Aorta (tissue), 5 donors: ENCODE measurements around the gene FAM53A. TPM values are rescaled to one million over a fixed set of nuclear protein-coding genes. Genes with fewer than 3 reads are reported as not detected.
"Not testable (repeated sequence)": the region's sequence is repeated elsewhere in the genome, so short reads cannot be mapped to it uniquely, and the experiment has no call there.

ENCODE experiments used
- ATAC-seq: fragments of 200-7000 bp; cut with Tn5 transposase; one replicate; pipeline ENCODE4 v1.9.1; 2022; ENCODE audit warnings: moderate library complexity; ENCODE audit not compliant: low FRiP score
- DNase-seq, 2 donors: peaks; one replicate each; pipeline ENCODE4 v3.0.0-alpha.2; 2020
- H3K27ac ChIP-seq, 2 donors: one replicate each; pipeline ENCODE4 v1.5.1; 2013; ENCODE audit warnings: low read length in 2 of 2, mild to moderate bottlenecking in 2 of 2, moderate library complexity in 2 of 2, control low read depth in 1 of 2, inconsistent platforms in 1 of 2, low read depth in 1 of 2
- H3K27me3 ChIP-seq, 2 donors: one replicate each; pipeline ENCODE4 v1.6.1; 2013; ENCODE audit warnings: control low read depth in 1 of 2, low read length in 1 of 2, mild to moderate bottlenecking in 1 of 2, moderate library complexity in 1 of 2; ENCODE audit not compliant: insufficient read depth in 2 of 2, control insufficient read depth in 1 of 2
- H3K36me3 ChIP-seq, 2 donors: one replicate each; pipeline ENCODE4 v1.6.1; 2013; ENCODE audit warnings: control low read depth in 1 of 2, low read length in 1 of 2, mild to moderate bottlenecking in 1 of 2; ENCODE audit not compliant: insufficient read depth in 2 of 2, control insufficient read depth in 1 of 2
- H3K4me1 ChIP-seq, 2 donors: one replicate each; pipeline ENCODE4 v1.6.1; 2013; ENCODE audit warnings: low read length in 2 of 2, control low read depth in 1 of 2, mild to moderate bottlenecking in 1 of 2, moderate library complexity in 1 of 2; ENCODE audit not compliant: insufficient read depth in 2 of 2, control insufficient read depth in 1 of 2
- H3K4me3 ChIP-seq, 2 donors: one replicate each; pipeline ENCODE4 v1.5.1; 2013; ENCODE audit warnings: low read length in 2 of 2, control low read depth in 1 of 2, mild to moderate bottlenecking in 1 of 2
- H3K9me3 ChIP-seq: one replicate; pipeline ENCODE4 v1.6.1; 2013; ENCODE audit warnings: mild to moderate bottlenecking, low read length; ENCODE audit not compliant: control insufficient read depth
- WGBS, 2 donors: extraction: QIAGEN DNeasy Blood & Tissue Kit; methylation state at CpG; one replicate each; pipeline ENCODE4 v1.1.7; 2013; 5-methylcytosine and 5-hydroxymethylcytosine counted together
- intact Hi-C, 2 donors: fragments of 100-400 bp; cut with DNase I; formaldehyde crosslinking; loops; one replicate each; pipeline versions ENCODE4 v1.14.2 to v1.15.0; 2022
- polyA plus RNA-seq, 2 donors: library from polyadenylated mRNA; stranded (reverse); fragments of 200-250 nt; gene quantifications; one replicate each; pipeline ENCODE4 v1.2.3, GENCODE V29; 2013
- total RNA-seq, 2 donors: library from RNA; stranded (reverse); fragmentation: NEBNext Ultra II Directional; extraction: Animal tissue kit (Norgen Biotek cat#: 25700); gene quantifications; one replicate each; pipeline ENCODE4 v1.2.1, GENCODE V29; 2021
- donor health status: healthy with polysubstance abuse.
- donor health status: Bipolar disorder and iron deficiency.
- donor health status: DM: no; HTN: no; CAD: no.
- donor health status: DM: no; HTN: no; CAD: no.
- donor health status: DM: yes; HTN: yes; CAD: no.

The FAM53A gene
- total and polyA plus RNA-seq, 4 donors, result 0.77 to 1.9 (median 1.5) TPM; not detected in 1

DNA sequence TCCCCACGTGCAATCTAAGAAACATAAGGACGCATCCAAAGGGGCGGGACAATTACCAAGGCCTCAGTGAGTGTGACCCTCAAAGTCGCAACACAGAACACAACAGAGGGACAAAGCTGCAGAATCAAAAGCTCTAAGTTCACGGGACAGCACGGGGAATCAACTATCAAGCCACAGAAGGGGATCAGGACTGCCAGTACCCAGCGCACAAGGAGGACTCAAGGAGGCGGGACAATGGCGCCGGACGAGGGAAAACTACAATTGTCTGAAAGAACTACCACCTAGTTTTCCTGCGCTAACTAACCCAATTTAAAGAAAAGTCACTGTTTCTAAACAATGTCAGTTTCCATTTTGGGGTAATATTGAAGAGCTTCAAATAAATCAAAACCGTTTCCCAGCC lies 1.3 kb downstream of the FAM53A start:
- Histone ChIP-seq H3K27ac (peak overlapping the region in 1 of 2 donors; percentile 29), H3K4me1 (no peaks in the 10 kb centered on the region), H3K27me3 (no peaks in the 10 kb centered on the region), H3K36me3 (no peaks in the 10 kb centered on the region), H3K4me3 (no peak overlapping the region), H3K9me3 (no peaks in the 10 kb centered on the region)
- intact Hi-C loops, result no loop called here
- 91 to 92% methylated on average over 13 of the region's 13 CpGs for WGBS, 2 donors
- ATAC-seq, result no peak
- peak; percentile 20 to 69 for DNase-seq

DNA sequence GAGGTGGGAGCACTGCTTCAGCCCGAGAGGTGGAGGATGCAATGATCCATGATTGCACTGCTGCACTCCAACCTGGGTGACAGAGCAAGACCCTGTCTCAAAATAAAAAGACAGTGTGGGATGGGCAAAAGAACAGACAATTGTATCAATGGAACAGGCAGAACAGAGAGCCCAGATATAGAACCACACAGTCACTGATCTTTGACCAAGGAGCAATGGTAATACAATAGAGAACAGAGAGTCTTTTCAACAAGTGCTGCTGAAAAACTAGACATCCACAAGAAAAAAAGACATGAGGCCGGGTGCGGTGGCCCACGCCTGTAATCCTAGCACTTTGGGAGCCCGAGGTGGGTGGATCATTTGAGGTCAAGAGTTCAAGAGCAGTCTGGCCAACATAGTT lies 5.9 kb downstream of the FAM53A start:
- Histone ChIP-seq H3K4me3 (no peak overlapping the region), H3K9me3 (no peaks in the 10 kb centered on the region), H3K36me3 (no peaks in the 10 kb centered on the region), H3K27me3 (no peaks in the 10 kb centered on the region), H3K27ac (no peak overlapping the region), H3K4me1 (no peaks in the 10 kb centered on the region)
- DNase-seq, result no peak
- no peak for ATAC-seq
- intact Hi-C loops, result no loop called here
- WGBS, 2 donors, result 89 to 90% methylated on average over 5 of the region's 5 CpGs

- no peak for ATAC-seq
Observed at GRCh38 chr4:1676605-1677525, 7.2 kb downstream of the FAM53A start.

GRCh38 chr4:1675802-1676137 lies 8.3 kb downstream of the FAM53A start:
- H3K4me1 ChIP-seq, result no peaks in the 10 kb centered on the region
- ATAC-seq (no peak), DNase-seq (no peak)
- no peak overlapping the region for H3K4me3 ChIP-seq
- H3K27me3 ChIP-seq, result no peaks in the 10 kb centered on the region
- intact Hi-C loops, result no loop called here
- WGBS, 2 donors, result 79 to 83% methylated on average over 10 of the region's 10 CpGs
- H3K36me3 ChIP-seq, result no peaks in the 10 kb centered on the region
- no peaks in the 10 kb centered on the region for H3K9me3 ChIP-seq
- H3K27ac ChIP-seq, result no peak overlapping the region

More at GRCh38 chr4:1676605-1677525, 7.2 kb downstream of the FAM53A start:
- Histone ChIP-seq H3K4me3 (no peak overlapping the region), H3K27me3 (no peaks in the 10 kb centered on the region), H3K9me3 (no peaks in the 10 kb centered on the region), H3K36me3 (no peaks in the 10 kb centered on the region), H3K4me1 (no peaks in the 10 kb centered on the region), H3K27ac (no peak overlapping the region)
- intact Hi-C loops, result no loop called here
- 81 to 82% methylated on average over 25 of the region's 25 CpGs for WGBS, 2 donors
- DNase-seq, result no peak

DNA sequence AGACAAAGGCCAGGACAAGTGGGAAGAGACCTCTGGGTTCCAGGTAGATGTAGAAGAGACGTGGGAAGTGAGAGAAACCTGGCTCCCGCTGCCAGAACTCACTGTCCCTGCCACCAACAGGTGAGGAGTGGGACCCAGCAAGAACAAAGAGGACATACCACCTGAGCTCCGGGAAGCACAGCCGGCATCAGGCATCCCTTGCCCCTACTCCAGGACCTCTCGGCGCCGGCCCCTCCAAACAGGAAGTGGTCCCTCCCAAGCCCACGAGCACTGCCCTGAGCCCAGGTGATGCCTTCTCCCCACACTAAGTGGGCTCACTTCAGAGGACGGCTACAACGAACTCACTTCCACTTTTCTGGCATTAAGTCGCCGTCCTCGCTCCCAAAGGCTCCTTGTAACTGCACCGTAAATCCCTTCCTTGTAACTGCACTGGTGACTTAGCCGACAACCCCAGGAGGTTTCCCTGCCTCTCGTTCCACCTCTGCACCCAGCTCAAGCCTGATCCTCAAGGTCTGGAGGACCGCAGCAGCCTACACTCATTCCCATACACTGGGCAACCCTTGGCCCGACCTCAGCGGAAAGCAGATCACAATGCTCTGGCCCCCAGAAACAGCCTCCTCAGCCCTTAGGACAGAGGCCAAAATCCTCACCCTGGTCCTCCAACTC lies 8.8 kb downstream of the FAM53A start:
- Histone ChIP-seq H3K36me3 (no peaks in the 10 kb centered on the region), H3K4me1 (no peaks in the 10 kb centered on the region), H3K9me3 (no peaks in the 10 kb centered on the region), H3K4me3 (no peak overlapping the region), H3K27me3 (no peaks in the 10 kb centered on the region), H3K27ac (no peak overlapping the region)
- DNase-seq, result no peak
- no peak for ATAC-seq
- 83 to 85% methylated on average over 19 of the region's 19 CpGs for WGBS, 2 donors
- intact Hi-C loops, result no loop called here

DNA sequence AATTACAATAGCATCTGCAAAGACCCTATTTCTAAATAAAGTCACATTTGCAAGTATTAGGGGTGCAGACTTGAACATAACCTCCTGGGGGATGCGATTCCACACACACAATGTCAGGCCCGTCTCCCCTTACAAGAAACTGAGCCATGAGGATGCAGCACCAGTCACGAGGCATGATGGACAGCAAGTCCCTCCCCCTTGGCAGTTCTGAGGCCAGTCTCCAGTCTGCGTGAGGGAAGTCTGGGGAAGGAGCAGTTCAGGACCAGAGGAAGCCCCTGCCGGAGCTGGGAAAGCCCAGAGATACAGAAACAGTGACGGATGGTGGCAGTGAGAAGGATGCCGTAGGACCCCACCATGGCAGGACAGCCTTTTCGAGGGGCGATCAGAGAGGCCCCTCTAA lies 9.4 kb downstream of the FAM53A start:
- intact Hi-C loops, result no loop called here
- DNase-seq (no peak), ATAC-seq (no peak)
- 56 to 62% methylated on average over 9 of the region's 9 CpGs for WGBS, 2 donors
- no peaks in the 10 kb centered on the region for H3K36me3 ChIP-seq
- no peak overlapping the region for H3K4me3 ChIP-seq
- no peaks in the 10 kb centered on the region for H3K9me3 ChIP-seq
- no peaks in the 10 kb centered on the region for H3K27me3 ChIP-seq
- no peaks in the 10 kb centered on the region for H3K4me1 ChIP-seq
- H3K27ac ChIP-seq, result no peak overlapping the region

GRCh38 chr4:1673671-1674070 lies 10.4 kb downstream of the FAM53A start:
- intact Hi-C loops, result no loop called here
- Histone ChIP-seq H3K27me3 (no peaks in the 10 kb centered on the region), H3K27ac (no peak overlapping the region), H3K36me3 (no peaks in the 10 kb centered on the region), H3K9me3 (no peaks in the 10 kb centered on the region), H3K4me1 (no peaks in the 10 kb centered on the region), H3K4me3 (no peak overlapping the region)
- 88 to 90% methylated on average over 20 of the region's 20 CpGs for WGBS, 2 donors
- ATAC-seq (no peak), DNase-seq (no peak)

DNA sequence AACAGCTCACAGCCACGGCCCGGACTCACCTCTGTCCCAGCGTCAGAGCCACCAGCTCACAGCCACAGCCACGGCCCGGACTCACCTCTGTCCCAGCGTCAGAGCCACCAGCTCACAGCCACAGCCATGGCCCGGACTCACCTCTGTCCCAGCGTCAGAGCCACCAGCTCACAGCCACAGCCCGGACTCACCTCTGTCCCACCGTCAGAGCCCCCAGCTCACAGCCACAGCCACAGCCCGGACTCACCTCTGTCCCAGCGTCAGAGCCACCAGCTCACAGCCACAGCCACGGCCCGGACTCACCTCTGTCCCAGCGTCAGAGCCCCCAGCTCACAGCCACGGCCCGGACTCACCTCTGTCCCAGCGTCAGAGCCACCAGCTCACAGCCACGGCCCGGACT lies 13.1 kb downstream of the FAM53A start:
- H3K9me3 ChIP-seq, intact Hi-C loops, H3K4me1 ChIP-seq, H3K27ac ChIP-seq, H3K27me3 ChIP-seq, ATAC-seq, H3K4me3 ChIP-seq, DNase-seq, H3K36me3 ChIP-seq: not testable (repeated sequence)
- 92 to 95% methylated on average over 19 to 20 of the region's 20 CpGs for WGBS, 2 donors

DNA sequence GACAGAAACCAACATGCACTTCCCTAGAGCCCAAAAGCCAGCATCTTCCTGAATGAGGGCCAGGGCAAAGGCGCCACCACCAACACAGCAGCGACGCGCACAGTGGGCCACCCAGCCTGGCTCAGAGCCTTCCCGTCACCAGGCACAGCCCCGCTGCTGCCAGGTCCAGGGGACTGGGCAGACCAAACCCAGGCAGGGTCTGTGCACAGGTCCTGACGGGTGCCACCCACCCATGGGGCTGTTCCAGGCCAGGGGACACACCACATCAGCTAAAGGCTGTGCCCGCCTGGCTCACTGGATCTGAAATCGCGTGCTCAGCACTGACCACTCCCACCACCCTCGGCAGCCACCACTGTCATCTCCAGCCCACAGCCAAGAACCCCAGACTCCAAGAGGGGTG lies 13.8 kb downstream of the FAM53A start:
- H3K4me1 ChIP-seq, result no peaks in the 10 kb centered on the region
- H3K4me3 ChIP-seq, result no peak overlapping the region
- H3K9me3 ChIP-seq, result no peaks in the 10 kb centered on the region
- 94 to 95% methylated on average over 11 of the region's 11 CpGs for WGBS, 2 donors
- no peaks in the 10 kb centered on the region for H3K27me3 ChIP-seq
- H3K36me3 ChIP-seq, result no peaks in the 10 kb centered on the region
- DNase-seq (peak in 1 of 2 donors; percentile 44), ATAC-seq (peak; percentile 41)
- no peak overlapping the region for H3K27ac ChIP-seq
- intact Hi-C loops, result no loop called here
